ENCODE data around the gene TP53BP1.

- no peak for TF ChIP-seq CTCF (IDR thresholded peaks at IDR 0.05)
- no peak for TF ChIP-seq POLR2AphosphoS5 (IDR thresholded peaks at IDR 0.05)
Measured at GRCh38 chr15:43403616-43404015, 89.3 kb downstream of the TP53BP1 start.
